SH-SY5Y (cell line): Measurements from ENCODE around the gene CHFR.

Experiments
- GATA2 ChIP-seq: IDR thresholded peaks from 2 replicates; pipeline ENCODE4 v1.6.1; 2011; ENCODE audit warnings: mild to moderate bottlenecking, low read depth, low read length
- GATA3 ChIP-seq: IDR thresholded peaks from 2 replicates; pipeline ENCODE4 v1.6.1; 2011; ENCODE audit warnings: low read depth, mild to moderate bottlenecking, low read length, moderate library complexity

DNA sequence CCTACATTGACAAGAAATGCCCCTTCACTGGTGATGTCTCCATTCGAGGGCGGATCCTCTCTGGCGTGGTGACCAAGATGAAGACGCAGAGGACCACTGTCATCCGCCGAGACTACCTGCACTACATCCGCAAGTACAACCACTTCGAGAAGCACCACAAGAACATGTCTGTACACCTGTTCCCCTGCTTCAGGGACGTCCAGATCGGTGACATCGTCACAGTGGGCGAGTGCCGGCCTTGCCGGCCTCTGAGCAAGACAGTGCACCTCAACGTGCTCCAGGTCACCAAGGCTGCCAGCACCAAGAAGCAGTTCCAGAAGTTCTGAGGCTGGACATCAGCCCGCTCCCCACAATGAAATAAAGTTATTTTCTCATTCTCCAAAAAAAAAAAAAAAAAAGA, 61.5 kb downstream of the CHFR start:
- TF ChIP-seq GATA2 (no peak), GATA3 (no peak)
